IMR-90 (cell line): ENCODE data around the gene PALM. TPM values are rescaled to one million over a fixed set of nuclear protein-coding genes. Genes with fewer than 3 reads are reported as not detected.

Source experiments
- ATAC-seq: fragments of 200-7000 bp; cut with Tn5 transposase; 2 replicates; pipeline ENCODE4 v1.9.1; 2020; ENCODE audit warnings: low read depth, mild to moderate bottlenecking, moderate library complexity
- BruUV-seq: library from RNA; stranded (reverse); fragments of 400-500 nt; replicated peaks from 2 replicates; lab custom pipeline; 2021; lab: Mats Ljungman, UMichigan
- CTCF ChIA-PET: fragments of 300-600 bp; formaldehyde crosslinking; extraction: SDS; loops from one replicate; lab custom pipeline; 2021; ENCODE audit warnings: antibody characterized with exemption; lab: Yijun Ruan, JAX
- POLR2A ChIA-PET: fragments of 300-600 bp; sonication (Branson Sonifier 250); formaldehyde crosslinking; loops from one replicate; lab custom pipeline; 2022; ENCODE audit warnings: antibody characterized with exemption; ENCODE audit not compliant: unreplicated experiment; lab: Charles Lee
- DNase-seq: peaks from one replicate; pipeline ENCODE4 v3.0.0; 2013
- H2AFZ ChIP-seq: replicated peaks from 2 replicates; pipeline ENCODE3; 2013; ENCODE audit warnings: low read length, mild to moderate bottlenecking; ENCODE audit not compliant: poor library complexity
- H2AK5ac ChIP-seq: 2 replicates; pipeline ENCODE4 v1.6.1; 2013; ENCODE audit warnings: low read depth, low read length, inconsistent platforms
- H2AK9ac ChIP-seq: replicated peaks from 2 replicates; pipeline ENCODE3; 2013; ENCODE audit warnings: mild to moderate bottlenecking, low read depth, low read length, moderate library complexity; ENCODE audit not compliant: poor library complexity
- H2BK120ac ChIP-seq: 2 replicates; pipeline ENCODE4 v1.6.1; 2013; ENCODE audit warnings: low read depth, low read length, inconsistent platforms
- H2BK15ac ChIP-seq: 3 replicates; pipeline ENCODE4 v1.6.1; 2013; ENCODE audit warnings: low read depth, low read length, inconsistent platforms
- H2BK20ac ChIP-seq: 2 replicates; pipeline ENCODE4 v1.6.1; 2013; ENCODE audit warnings: low read depth, mild to moderate bottlenecking, inconsistent platforms, low read length, moderate library complexity
- H2BK5ac ChIP-seq: 2 replicates; pipeline ENCODE4 v1.6.1; 2013; ENCODE audit warnings: mild to moderate bottlenecking, low read depth, low read length, inconsistent platforms; ENCODE audit not compliant: poor library complexity, severe bottlenecking
- H3K14ac ChIP-seq: replicated peaks from 2 replicates; pipeline ENCODE4 v1.6.1; 2013; ENCODE audit warnings: low read depth, low read length, inconsistent platforms
- H3K18ac ChIP-seq: 2 replicates; pipeline ENCODE4 v1.6.1; 2013; ENCODE audit warnings: low read depth, low read length, control low read depth
- H3K23ac ChIP-seq: 2 replicates; pipeline ENCODE4 v1.6.1; 2013; ENCODE audit warnings: low read depth, low read length, inconsistent platforms
- H3K27ac ChIP-seq: 2 replicates; pipeline ENCODE4 v1.5.1; 2013; ENCODE audit warnings: mild to moderate bottlenecking, control low read depth, low read length; ENCODE audit not compliant: insufficient read depth
- H3K27me3 ChIP-seq: 2 replicates; pipeline ENCODE4 v1.6.1; 2013; ENCODE audit warnings: low read length; ENCODE audit not compliant: control insufficient read depth, insufficient read depth
- H3K36me3 ChIP-seq: 2 replicates; pipeline ENCODE4 v1.6.1; 2013; ENCODE audit warnings: low read length, mixed read lengths; ENCODE audit not compliant: control insufficient read depth, insufficient read depth
- H3K4ac ChIP-seq: 2 replicates; pipeline ENCODE4 v1.6.1; 2013; ENCODE audit warnings: low read depth, low read length, inconsistent platforms
- H3K4me1 ChIP-seq: 2 replicates; pipeline ENCODE4 v1.6.1; 2013; ENCODE audit warnings: low read length, mixed read lengths; ENCODE audit not compliant: control insufficient read depth, insufficient read depth
- H3K4me2 ChIP-seq: 2 replicates; pipeline ENCODE4 v1.6.1; 2013; ENCODE audit warnings: low read depth, mild to moderate bottlenecking, control low read depth, low read length, moderate library complexity
- H3K4me3 ChIP-seq: 2 replicates; pipeline ENCODE4 v1.5.1; 2013; ENCODE audit warnings: low read depth, mild to moderate bottlenecking, control low read depth, low read length, moderate library complexity; ENCODE audit not compliant: insufficient read depth
- H3K56ac ChIP-seq: 2 replicates; pipeline ENCODE4 v1.6.1; 2013; ENCODE audit warnings: low read length, inconsistent platforms; ENCODE audit not compliant: insufficient read depth; ENCODE audit errors: extremely low read depth
- H3K79me1 ChIP-seq, 2 experiments: 2 replicates each; pipeline ENCODE4 v1.6.1; 2013; ENCODE audit warnings: low read length in 2 of 2, inconsistent platforms in 1 of 2, low read depth in 1 of 2
- H3K9ac ChIP-seq: 2 replicates; pipeline ENCODE4 v1.6.1; 2013; ENCODE audit warnings: low read depth, low read length, control low read depth
- H3K9me1 ChIP-seq: 2 replicates; pipeline ENCODE4 v1.6.1; 2013; ENCODE audit warnings: low read length, inconsistent platforms; ENCODE audit not compliant: insufficient read depth
- H3K9me3 ChIP-seq: 2 replicates; pipeline ENCODE4 v1.6.1; 2013; ENCODE audit warnings: low read length; ENCODE audit not compliant: control insufficient read depth, insufficient read depth
- H4K20me1 ChIP-seq: 2 replicates; pipeline ENCODE4 v1.6.1; 2013; ENCODE audit warnings: low read length, inconsistent platforms; ENCODE audit not compliant: insufficient read depth
- H4K5ac ChIP-seq: 2 replicates; pipeline ENCODE4 v1.6.1; 2013; ENCODE audit warnings: mild to moderate bottlenecking, low read depth, low read length, control low read depth
- H4K8ac ChIP-seq, 2 experiments: 2 replicates each; pipeline ENCODE4 v1.6.1; 2013; ENCODE audit warnings: low read depth in 2 of 2, low read length in 2 of 2, control low read depth in 1 of 2, inconsistent platforms in 1 of 2
- H4K91ac ChIP-seq: 2 replicates; pipeline ENCODE4 v1.6.1; 2013; ENCODE audit warnings: low read depth, low read length, inconsistent platforms; ENCODE audit not compliant: insufficient read depth
- FOS ChIP-seq: fragments of 150-350 bp; IDR thresholded peaks from 2 replicates; pipeline ENCODE4 v1.6.1; 2016; ENCODE audit warnings: low read depth, low read length
- MAZ ChIP-seq: IDR thresholded peaks from 2 replicates; pipeline ENCODE4 v1.6.1; 2012; ENCODE audit warnings: low read depth, mild to moderate bottlenecking, low read length, improper control_type of control experiment, moderate library complexity, borderline replicate concordance
- RCOR1 ChIP-seq: IDR thresholded peaks from 2 replicates; pipeline ENCODE4 v1.6.1; 2012; ENCODE audit warnings: mild to moderate bottlenecking, low read length, improper control_type of control experiment; ENCODE audit not compliant: insufficient replicate concordance
- WGBS, 2 experiments: methylation state at CpG; one replicate each; pipeline versions ENCODE4 v1.1.5 to v1.1.7; 2013; ENCODE audit warnings: missing lambda C conversion rate in 2 of 2; ENCODE audit not compliant: insufficient read length in 1 of 2; ENCODE audit errors: extremely low coverage in 2 of 2; 5-methylcytosine and 5-hydroxymethylcytosine counted together
- dilution Hi-C: fragments of 300-500 bp; cut with HindIII; formaldehyde crosslinking; loops from one replicate; pipeline ENCODE4 v1.14.3; 2018; ENCODE audit warnings: low sequenced_read_pairs; ENCODE audit not compliant: unreplicated experiment
- in situ Hi-C: fragments of 300-500 bp; cut with MboI; formaldehyde crosslinking; loops from 3 replicates; pipeline ENCODE4 v1.14.3; 2019; ENCODE audit warnings: low sequenced_read_pairs, inconsistent platforms, mixed read lengths
- intact Hi-C: fragments of 100-400 bp; cut with micrococcal nuclease; formaldehyde crosslinking; loops from 2 replicates; pipeline ENCODE4 v1.10.0; 2022
- polyA plus RNA-seq, 3 experiments: library from polyadenylated mRNA; depleted of rRNA; stranded (reverse); fragments of >200 nt; gene quantifications; 2 replicates each; pipeline ENCODE4 v1.2.3, GENCODE V29; 2012; ENCODE audit warnings: low replicate concordance in 1 of 3
- total RNA-seq: library from RNA; depleted of rRNA; stranded (reverse); fragments of >200 nt; gene quantifications from 2 replicates; pipeline ENCODE4 v1.2.3, GENCODE V29; 2012
- TF ChIP-seq, protein P1 (sequence below): fragments of 150-350 bp; IDR thresholded peaks from 2 replicates; pipeline ENCODE4 v1.6.1; 2017; ENCODE audit warnings: mild to moderate bottlenecking, antibody characterized with exemption, low read length, low read depth
- TF ChIP-seq, protein P2 (sequence below): conservative IDR thresholded peaks from 2 replicates; pipeline ENCODE4 v1.5.1; 2012; ENCODE audit warnings: mild to moderate bottlenecking, low read depth, low read length, improper control_type of control experiment
- TF ChIP-seq, protein P3 (sequence below): fragments of 150-350 bp; IDR thresholded peaks from 2 replicates; pipeline ENCODE4 v1.6.1; 2016; ENCODE audit warnings: low read depth, mild to moderate bottlenecking, low read length, moderate library complexity, borderline replicate concordance

PALM gene
- total and polyA plus RNA-seq, 2 of the 4 experiments (the other 2 are of a cell fraction), result 2.2 to 7.4 TPM

DNA sequence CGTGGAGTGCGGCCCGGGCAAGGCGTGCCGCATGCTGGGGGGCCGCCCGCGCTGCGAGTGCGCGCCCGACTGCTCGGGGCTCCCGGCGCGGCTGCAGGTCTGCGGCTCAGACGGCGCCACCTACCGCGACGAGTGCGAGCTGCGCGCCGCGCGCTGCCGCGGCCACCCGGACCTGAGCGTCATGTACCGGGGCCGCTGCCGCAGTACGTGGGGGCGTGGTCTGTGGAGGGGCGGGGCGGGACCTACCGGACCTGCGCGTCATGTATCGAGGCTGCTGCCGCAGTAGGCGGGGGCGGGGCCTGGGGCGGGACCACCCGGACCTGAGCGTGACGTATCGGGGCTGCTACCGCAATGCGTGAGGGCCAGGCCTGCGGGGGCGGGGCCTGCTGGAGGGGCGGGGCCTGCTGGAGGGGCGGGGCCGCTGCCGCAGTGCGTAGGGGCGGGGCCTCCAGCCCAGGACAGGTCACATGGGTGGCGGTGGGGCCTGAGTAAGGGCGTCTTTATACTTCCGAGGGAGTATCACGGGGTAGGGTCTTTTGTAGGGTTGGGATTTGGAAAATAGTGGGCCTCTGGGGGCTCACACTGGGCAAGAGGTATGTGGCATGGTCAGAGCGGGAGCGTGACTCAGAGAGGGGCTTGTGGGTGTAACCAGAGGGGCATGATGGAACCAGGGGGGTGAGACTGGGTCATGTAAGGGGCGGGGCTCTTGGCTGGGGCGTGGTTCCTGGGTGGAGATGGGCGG is 28.3 kb upstream of the PALM start (continued):
- TF ChIP-seq FOS, result 0 out of 2 replicates have a peak, but pooled peaks have one; percentile 17
- peak; percentile 60; the same call in 1 of the 2 replicates for TF ChIP-seq MAZ

DNA sequence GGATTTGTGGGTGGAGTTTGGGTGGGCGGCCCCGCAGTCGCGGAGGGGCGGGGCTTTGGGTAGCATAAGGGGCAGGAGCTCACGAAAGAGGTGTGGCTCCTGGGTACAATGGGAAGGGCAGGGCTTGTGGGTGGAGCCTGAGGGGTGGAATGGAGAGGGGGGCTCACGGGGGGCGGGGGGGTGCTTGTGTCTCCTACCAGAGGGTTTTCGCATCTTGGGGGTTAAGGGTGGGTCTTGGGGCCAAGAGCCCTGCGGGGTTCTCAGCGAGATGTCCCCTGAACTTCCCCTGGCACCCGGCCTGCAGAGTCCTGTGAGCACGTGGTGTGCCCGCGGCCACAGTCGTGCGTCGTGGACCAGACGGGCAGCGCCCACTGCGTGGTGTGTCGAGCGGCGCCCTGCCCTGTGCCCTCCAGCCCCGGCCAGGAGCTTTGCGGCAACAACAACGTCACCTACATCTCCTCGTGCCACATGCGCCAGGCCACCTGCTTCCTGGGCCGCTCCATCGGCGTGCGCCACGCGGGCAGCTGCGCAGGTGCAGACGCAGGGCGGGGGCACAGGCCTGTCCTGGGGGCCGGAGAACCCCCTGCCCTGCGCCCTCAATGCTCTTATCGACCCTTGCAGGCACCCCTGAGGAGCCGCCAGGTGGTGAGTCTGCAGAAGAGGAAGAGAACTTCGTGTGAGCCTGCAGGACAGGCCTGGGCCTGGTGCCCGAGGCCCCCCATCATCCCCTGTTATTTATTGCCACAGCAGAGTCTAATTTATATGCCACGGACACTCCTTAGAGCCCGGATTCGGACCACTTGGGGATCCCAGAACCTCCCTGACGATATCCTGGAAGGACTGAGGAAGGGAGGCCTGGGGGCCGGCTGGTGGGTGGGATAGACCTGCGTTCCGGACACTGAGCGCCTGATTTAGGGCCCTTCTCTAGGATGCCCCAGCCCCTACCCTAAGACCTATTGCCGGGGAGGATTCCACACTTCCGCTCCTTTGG is 27.4 kb upstream of the PALM start:
- TF ChIP-seq, protein P1, sequence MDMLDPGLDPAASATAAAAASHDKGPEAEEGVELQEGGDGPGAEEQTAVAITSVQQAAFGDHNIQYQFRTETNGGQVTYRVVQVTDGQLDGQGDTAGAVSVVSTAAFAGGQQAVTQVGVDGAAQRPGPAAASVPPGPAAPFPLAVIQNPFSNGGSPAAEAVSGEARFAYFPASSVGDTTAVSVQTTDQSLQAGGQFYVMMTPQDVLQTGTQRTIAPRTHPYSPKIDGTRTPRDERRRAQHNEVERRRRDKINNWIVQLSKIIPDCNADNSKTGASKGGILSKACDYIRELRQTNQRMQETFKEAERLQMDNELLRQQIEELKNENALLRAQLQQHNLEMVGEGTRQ, result no peak
- TF ChIP-seq MAZ (no peak), RCOR1 (no peak)
- TF ChIP-seq, protein P2, sequence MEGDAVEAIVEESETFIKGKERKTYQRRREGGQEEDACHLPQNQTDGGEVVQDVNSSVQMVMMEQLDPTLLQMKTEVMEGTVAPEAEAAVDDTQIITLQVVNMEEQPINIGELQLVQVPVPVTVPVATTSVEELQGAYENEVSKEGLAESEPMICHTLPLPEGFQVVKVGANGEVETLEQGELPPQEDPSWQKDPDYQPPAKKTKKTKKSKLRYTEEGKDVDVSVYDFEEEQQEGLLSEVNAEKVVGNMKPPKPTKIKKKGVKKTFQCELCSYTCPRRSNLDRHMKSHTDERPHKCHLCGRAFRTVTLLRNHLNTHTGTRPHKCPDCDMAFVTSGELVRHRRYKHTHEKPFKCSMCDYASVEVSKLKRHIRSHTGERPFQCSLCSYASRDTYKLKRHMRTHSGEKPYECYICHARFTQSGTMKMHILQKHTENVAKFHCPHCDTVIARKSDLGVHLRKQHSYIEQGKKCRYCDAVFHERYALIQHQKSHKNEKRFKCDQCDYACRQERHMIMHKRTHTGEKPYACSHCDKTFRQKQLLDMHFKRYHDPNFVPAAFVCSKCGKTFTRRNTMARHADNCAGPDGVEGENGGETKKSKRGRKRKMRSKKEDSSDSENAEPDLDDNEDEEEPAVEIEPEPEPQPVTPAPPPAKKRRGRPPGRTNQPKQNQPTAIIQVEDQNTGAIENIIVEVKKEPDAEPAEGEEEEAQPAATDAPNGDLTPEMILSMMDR, result no peak
- TF ChIP-seq, protein P3, sequence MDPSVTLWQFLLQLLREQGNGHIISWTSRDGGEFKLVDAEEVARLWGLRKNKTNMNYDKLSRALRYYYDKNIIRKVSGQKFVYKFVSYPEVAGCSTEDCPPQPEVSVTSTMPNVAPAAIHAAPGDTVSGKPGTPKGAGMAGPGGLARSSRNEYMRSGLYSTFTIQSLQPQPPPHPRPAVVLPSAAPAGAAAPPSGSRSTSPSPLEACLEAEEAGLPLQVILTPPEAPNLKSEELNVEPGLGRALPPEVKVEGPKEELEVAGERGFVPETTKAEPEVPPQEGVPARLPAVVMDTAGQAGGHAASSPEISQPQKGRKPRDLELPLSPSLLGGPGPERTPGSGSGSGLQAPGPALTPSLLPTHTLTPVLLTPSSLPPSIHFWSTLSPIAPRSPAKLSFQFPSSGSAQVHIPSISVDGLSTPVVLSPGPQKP, result no peak
- ATAC-seq (no peak), DNase-seq (no peak)
- Histone ChIP-seq H3K14ac (no peak overlapping the region), H3K56ac (no peak overlapping the region), H4K8ac (0 out of 4 replicates have a peak overlapping the region, but pooled peaks of 1 of the 2 experiments have one; percentile 62), H2AK9ac (peak overlapping the region; percentile 84), H3K9me1 (peaks cover 12% of the 10 kb centered on the region), H2BK5ac (no peak overlapping the region), H3K4me1 (peaks cover 12% of the 10 kb centered on the region), H3K4ac (no peak overlapping the region), H3K79me1 (peaks cover 13 to 51% of the 10 kb centered on the region in 2 experiments; a peak in 3 of 4 replicates), H3K4me2 (no peak overlapping the region), H3K4me3 (no peak overlapping the region), H3K9ac (no peak overlapping the region), H2BK15ac (no peak overlapping the region), H3K9me3 (no peaks in the 10 kb centered on the region), H2BK20ac (no peak overlapping the region), H2AK5ac (peak overlapping the region; percentile 27; the same call in 1 of the 2 replicates), H4K5ac (no peak overlapping the region), H4K20me1 (peaks cover 18% of the 10 kb centered on the region), H3K27ac (no peak overlapping the region), H3K27me3 (no peaks in the 10 kb centered on the region), H3K23ac (no peak overlapping the region), H3K36me3 (peaks cover 2% of the 10 kb centered on the region; the same call in 1 of the 2 replicates), H3K18ac (no peak overlapping the region), H2AFZ (peak overlapping the region; percentile 82), H4K91ac (no peak overlapping the region), H2BK120ac (no peak overlapping the region)
- intact Hi-C loops (no loop called here), dilution Hi-C loops (no loop called here), in situ Hi-C loops (no loop called here)
- 95% methylated on average over 23 of the region's 54 CpGs; no CpG with 5 or more reads in 1 of the 2 experiments for WGBS, 2 experiments
- ChIA-PET CTCF (no interaction called here), POLR2A (no interaction called here)
- no TSS peak for BruUV-seq
